Measurements from ENCODE around the gene TMEM179.

The TMEM179 gene

DNA sequence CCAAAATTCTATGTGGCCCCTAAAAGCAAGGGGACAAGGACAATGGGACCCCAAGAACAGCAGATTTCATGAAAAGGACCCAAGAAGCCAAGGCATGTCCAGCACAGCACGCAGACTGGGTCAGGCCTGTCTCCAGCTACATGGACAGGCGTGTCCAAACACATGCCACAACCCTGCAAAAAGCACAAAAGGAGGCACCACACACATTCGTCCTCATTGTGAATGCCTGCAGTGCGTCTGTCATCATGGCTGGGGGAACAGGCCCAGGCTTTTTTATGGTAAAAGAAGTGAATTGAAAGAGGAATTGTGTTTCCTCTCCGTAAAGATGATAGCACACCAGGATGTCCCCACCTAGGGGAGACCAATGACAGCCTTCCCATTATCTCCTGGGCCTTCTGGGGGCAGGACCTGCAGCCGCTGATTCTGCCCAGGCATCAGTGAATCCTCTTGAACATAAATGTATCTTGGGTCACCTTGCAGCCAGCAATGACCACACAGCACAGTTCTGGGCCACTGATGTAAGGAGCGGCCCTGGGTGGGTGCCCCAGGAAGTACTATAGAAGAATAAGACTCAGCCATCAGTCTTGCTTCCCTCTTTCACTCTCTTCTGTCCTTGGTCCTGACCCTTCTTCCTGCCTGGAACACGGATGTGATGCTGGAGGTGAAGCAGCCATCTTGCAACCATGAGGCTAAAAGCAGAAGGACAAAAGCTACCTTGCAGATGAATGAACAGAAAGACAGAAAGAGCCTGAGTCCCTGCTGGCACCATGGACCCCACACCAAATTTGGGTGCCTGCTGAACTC lies 54.8 kb downstream of the TMEM179 start:
- TF ChIP-seq, protein P1, sequence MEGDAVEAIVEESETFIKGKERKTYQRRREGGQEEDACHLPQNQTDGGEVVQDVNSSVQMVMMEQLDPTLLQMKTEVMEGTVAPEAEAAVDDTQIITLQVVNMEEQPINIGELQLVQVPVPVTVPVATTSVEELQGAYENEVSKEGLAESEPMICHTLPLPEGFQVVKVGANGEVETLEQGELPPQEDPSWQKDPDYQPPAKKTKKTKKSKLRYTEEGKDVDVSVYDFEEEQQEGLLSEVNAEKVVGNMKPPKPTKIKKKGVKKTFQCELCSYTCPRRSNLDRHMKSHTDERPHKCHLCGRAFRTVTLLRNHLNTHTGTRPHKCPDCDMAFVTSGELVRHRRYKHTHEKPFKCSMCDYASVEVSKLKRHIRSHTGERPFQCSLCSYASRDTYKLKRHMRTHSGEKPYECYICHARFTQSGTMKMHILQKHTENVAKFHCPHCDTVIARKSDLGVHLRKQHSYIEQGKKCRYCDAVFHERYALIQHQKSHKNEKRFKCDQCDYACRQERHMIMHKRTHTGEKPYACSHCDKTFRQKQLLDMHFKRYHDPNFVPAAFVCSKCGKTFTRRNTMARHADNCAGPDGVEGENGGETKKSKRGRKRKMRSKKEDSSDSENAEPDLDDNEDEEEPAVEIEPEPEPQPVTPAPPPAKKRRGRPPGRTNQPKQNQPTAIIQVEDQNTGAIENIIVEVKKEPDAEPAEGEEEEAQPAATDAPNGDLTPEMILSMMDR (IDR thresholded peaks at IDR 0.05; ENCODE audit: low read depth, low read length, missing control alignments) = no peak
- DNase-seq (ENCODE audit: low read depth) = no peak
- H3K4me3 ChIP-seq (ENCODE audit: low read depth, low read length) = no peak overlapping the region

DNA sequence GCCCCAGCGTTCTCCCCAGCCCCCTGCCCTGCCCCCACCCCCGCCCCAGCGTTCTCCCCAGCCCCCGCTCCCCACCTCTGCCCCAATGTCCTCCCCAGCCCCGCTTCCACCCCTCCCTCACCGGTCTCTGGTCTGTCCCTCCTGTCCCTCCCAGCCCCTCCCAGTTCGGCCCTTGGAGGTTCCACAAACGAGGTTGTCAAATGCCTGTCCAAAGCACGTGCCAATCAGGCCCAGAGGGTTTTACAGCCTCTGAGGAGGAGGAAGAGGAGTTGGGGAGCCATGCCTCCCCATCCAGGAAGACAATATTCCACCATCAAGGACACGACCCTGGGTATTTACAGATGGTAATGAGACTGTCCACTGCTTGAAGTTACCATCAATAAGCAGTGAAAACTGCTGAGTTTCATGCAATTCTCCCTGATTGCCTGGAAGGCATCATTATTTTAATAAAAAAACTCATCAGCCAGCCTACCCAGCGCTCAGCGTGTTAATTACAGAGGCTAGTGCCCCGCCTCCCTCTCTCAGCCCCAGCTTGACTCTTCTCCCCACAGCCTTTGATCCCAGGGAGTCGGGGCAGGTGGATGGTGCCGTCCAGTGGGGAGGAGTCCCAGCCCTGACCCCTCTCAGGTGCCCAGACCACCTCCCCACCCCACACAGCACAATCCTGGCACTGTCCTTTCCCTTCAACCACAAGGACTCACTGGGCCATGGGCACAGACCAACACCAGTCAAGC lies 55.6 kb downstream of the TMEM179 start:
- H3K4me3 ChIP-seq (ENCODE audit: low read depth, low read length) = no peak overlapping the region
- no peak for DNase-seq (ENCODE audit: low read depth)
- TF ChIP-seq, protein P1 (IDR thresholded peaks at IDR 0.05; ENCODE audit: low read depth, low read length, missing control alignments) = no peak

DNA sequence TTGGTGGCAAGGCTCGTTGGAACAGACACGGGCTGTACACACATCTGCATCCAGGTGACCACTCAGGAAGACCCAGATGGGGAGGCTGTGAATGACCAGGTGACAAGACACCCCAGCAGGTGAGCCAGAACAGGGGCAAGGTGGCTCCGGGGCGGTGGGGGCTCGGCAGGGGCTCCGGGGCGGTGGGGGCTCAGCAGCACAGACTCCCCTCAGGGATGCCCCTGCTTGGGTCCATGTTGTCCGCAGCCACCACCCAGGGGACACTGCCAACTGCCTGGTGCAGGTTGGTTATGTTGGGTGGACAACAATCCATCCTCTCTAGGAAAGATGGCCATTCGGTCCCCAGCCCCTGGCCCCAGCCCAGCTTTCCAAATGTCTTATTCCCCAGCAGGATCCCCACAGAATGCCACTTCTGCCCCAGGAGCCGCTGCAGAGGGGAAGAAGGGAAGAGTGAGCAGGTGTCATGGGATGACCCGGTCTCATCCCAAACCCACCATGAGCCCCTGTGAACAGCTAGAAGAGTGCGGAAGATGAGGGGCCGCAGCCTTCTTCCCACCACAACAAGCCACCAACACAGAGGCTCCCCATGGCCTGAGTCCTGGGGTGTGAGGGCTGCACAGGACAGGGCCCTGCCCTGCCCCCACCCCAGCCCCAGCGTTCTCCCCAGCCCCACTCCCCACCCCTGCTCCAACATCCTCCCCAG lies 56.4 kb downstream of the TMEM179 start:
- no peak overlapping the region for H3K4me3 ChIP-seq (ENCODE audit: low read depth, low read length)
- no peak for DNase-seq (ENCODE audit: low read depth)
- TF ChIP-seq, protein P1 (IDR thresholded peaks at IDR 0.05; ENCODE audit: low read depth, low read length, missing control alignments) = no peak

DNA sequence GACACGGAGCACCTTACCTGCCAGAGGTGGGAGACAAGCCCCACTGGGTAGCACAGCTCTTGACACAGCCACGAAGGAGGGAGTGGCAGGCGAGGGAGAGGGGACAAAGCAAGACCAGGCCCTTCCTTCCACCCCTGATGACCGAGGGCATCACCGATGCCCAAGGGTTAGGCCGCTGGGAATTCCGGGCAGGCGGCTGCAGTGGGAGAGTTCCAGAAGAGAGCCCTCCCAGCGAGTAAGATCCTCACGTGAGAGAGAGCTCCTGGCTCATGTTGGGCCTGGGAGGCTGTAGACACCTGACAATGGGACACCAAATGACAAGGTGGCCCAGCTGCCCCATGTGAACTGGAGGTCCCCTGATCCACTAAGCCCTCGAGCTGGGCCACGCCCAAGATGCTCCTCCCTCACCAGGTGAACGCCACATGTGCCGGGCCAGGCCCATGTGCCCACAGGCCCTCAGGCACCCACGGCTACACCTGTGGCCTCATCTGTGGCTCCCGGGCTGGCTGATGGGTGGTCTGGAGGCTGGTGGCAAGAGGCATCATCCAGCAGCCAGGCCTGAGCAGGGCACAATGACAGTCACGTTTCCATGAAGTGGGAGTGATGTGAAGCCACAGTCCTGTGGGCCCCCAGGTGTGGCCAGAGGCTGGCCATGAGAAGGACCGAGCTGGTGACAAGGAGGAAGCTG lies 57.1 kb downstream of the TMEM179 start:
- H3K4me3 ChIP-seq (ENCODE audit: low read depth, low read length) = no peak overlapping the region
- TF ChIP-seq, protein P1 (IDR thresholded peaks at IDR 0.05; ENCODE audit: low read depth, low read length, missing control alignments) = no peak
- no peak for DNase-seq (ENCODE audit: low read depth)

DNA sequence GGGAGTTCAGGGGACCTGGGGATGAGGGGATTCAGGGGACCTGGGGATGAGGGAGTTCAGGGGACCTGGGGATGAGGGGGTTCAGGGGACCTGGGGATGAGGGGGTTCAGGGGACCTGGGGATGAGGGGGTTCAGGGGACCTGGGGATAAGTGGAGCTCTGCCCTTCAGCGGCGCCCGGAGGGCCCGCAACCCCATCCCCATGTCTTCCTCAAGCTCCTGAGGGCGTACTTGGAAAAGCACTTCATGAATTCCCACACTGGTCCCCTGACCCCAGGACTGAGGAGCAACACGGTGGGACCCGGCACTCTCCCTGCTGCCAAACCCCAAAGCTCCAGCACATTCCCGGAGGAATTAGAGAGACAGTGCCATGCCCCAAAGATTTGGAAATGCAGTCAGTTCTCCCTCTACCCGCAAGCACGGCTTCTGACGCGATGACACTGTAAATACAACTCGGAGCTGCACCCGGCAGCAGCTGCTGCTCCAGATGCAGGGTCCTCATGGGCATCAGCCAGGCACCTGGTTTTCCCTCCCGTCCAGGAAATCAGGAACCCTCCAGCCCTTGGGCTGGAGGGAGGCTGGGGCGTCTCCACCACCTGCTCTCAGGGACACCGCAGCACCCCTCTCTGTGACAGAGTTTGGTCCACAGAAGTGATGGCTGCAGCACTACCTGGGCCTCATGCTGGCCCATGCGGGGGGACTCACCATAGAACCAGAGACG lies 57.8 kb downstream of the TMEM179 start:
- TF ChIP-seq, protein P1 (IDR thresholded peaks at IDR 0.05; ENCODE audit: low read depth, low read length, missing control alignments) = no peak
- H3K4me3 ChIP-seq (ENCODE audit: low read depth, low read length) = no peak overlapping the region
- no peak for DNase-seq (ENCODE audit: low read depth)

DNA sequence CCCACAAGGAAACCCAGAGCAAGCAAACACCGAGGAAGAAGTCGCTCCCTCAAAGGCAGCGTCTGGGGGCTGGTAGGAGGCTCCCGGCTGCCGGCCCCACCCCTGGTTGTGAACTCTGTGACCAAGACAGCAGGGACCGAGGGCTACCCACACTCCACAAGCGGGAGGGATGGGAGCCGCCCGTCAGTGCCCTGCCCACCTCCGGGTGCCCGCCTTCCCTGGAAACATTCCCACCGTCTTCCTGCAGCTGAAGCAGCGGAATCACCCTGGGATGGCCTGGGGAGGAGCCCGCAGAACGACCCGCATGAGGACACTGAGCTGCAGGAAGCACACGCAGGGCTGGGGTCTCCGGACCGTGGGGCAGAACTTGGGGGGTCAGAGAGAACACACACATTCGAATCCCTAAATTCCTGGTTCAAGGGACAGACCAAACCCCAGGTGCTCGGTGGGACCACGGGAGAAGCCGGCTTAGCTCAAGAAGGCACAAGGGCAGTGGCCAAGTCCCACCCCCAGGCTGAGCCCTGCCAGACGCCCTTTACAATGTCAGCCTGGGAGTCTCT lies 58.5 kb downstream of the TMEM179 start:
- no peak for DNase-seq (ENCODE audit: low read depth)
- TF ChIP-seq, protein P1 (IDR thresholded peaks at IDR 0.05; ENCODE audit: low read depth, low read length, missing control alignments) = no peak
- no peak overlapping the region for H3K4me3 ChIP-seq (ENCODE audit: low read depth, low read length)

All from GM12864 (cell line).